ENCODE data around the gene TOP2B. TPM values are rescaled to one million over a fixed set of nuclear protein-coding genes. Genes with fewer than 3 reads are reported as not detected.
A peak's percentile ranks its signal among the peaks of the same experiment; 100 is the strongest.

TOP2B gene
- total and polyA plus RNA-seq, 7 donors = 39.3 to 84.8 (median 66.2) TPM

- H3K36me3 ChIP-seq (ENCODE audit: insufficient read depth in 1 of 2, low read depth in 1 of 2) = no peaks in the 10 kb centered on the region
- ATAC-seq (no peak), DNase-seq (no peak)
- intact Hi-C loops (cut with DNase I) = loop anchor here in 1 of 2 donors (10.0 kb wide), 1 partner anchor 554 kb away; no protein-coding TSS in a partner anchor
- H3K4me1 ChIP-seq = peaks cover 17% of the 10 kb centered on the region
- no peaks in the 10 kb centered on the region for H3K27me3 ChIP-seq (ENCODE audit: insufficient read depth in 3 of 3, low read length in 2 of 3)
- TF ChIP-seq CTCF (IDR thresholded peaks at IDR 0.05) = no peak
- H3K27ac ChIP-seq = peak overlapping the region; percentile 43
- H3K4me3 ChIP-seq = no peak overlapping the region
- no peaks in the 10 kb centered on the region for H3K9me3 ChIP-seq
- WGBS, 3 donors = 97 to 99% (median 97%) methylated on average over 4 of the region's 4 CpGs
Observed at GRCh38 chr3:25589104-25589782, 75.5 kb downstream of the TOP2B start.

- TF ChIP-seq CTCF (IDR thresholded peaks at IDR 0.05) = no peak
- no peak for ATAC-seq
- no peaks in the 10 kb centered on the region for H3K36me3 ChIP-seq (ENCODE audit: insufficient read depth in 1 of 2, low read depth in 1 of 2)
- H3K27me3 ChIP-seq (ENCODE audit: insufficient read depth in 3 of 3, low read length in 2 of 3) = no peaks in the 10 kb centered on the region
- H3K27ac ChIP-seq = no peak overlapping the region
- no peaks in the 10 kb centered on the region for H3K9me3 ChIP-seq
- no peak overlapping the region for H3K4me3 ChIP-seq
- intact Hi-C loops (cut with DNase I) = loop anchor here in 1 of 2 donors (10.0 kb wide), 1 partner anchor 554 kb away; no protein-coding TSS in a partner anchor
- WGBS, 3 donors = 83 to 88% (median 87%) methylated on average over 8 of the region's 8 CpGs
- peaks cover 14% of the 10 kb centered on the region for H3K4me1 ChIP-seq
- no peak for DNase-seq
Observed at GRCh38 chr3:25588441-25589103, 76.1 kb downstream of the TOP2B start.

GRCh38 chr3:25587975-25588374, 76.7 kb downstream of the TOP2B start:
- H3K4me1 ChIP-seq = peaks cover 8% of the 10 kb centered on the region
- H3K27ac ChIP-seq = no peak overlapping the region
- intact Hi-C loops (cut with DNase I) = loop anchor here in 1 of 2 donors (10.0 kb wide), 1 partner anchor 553 kb away; no protein-coding TSS in a partner anchor
- no peak overlapping the region for H3K4me3 ChIP-seq
- no peaks in the 10 kb centered on the region for H3K27me3 ChIP-seq (ENCODE audit: insufficient read depth in 3 of 3, low read length in 2 of 3)
- 99 to 100% (median 99%) methylated on average over 2 of the region's 2 CpGs for WGBS, 3 donors
- peaks cover 0 to 5% of the 10 kb centered on the region in 2 donors for H3K36me3 ChIP-seq (ENCODE audit: insufficient read depth in 1 of 2, low read depth in 1 of 2)
- no peak for DNase-seq
- ATAC-seq = no peak
- no peaks in the 10 kb centered on the region for H3K9me3 ChIP-seq
- TF ChIP-seq CTCF (IDR thresholded peaks at IDR 0.05) = no peak

- Histone ChIP-seq H3K9me3 (no peaks in the 10 kb centered on the region), H3K36me3 (ENCODE audit: insufficient read depth in 1 of 2, low read depth in 1 of 2) (peaks cover 0 to 7% of the 10 kb centered on the region in 2 donors), H3K4me3 (no peak overlapping the region), H3K4me1 (peaks cover 3% of the 10 kb centered on the region), H3K27ac (no peak overlapping the region), H3K27me3 (ENCODE audit: insufficient read depth in 3 of 3, low read length in 2 of 3) (no peaks in the 10 kb centered on the region)
- DNase-seq = no peak
- intact Hi-C loops (cut with DNase I) = loop anchor here in 1 of 2 donors (10.0 kb wide), 1 partner anchor 553 kb away; no protein-coding TSS in a partner anchor
- TF ChIP-seq CTCF (IDR thresholded peaks at IDR 0.05) = no peak
- ATAC-seq = no peak
- WGBS, 3 donors = 77 to 78% (median 77%) methylated on average over 5 of the region's 5 CpGs
Observed at GRCh38 chr3:25587526-25587925, 77.2 kb downstream of the TOP2B start.

All from psoas muscle (tissue), 8 donors.